Astrocyte of the spinal cord (primary cell): Measurements from ENCODE around the gene HSBP1L1.

Source experiments
- DNase-seq: peaks from one replicate; pipeline ENCODE4 v3.0.0; 2011; ENCODE audit warnings: low read depth, low spot score
- H3K4me3 ChIP-seq: 2 replicates; pipeline ENCODE4 v1.5.1; 2011; ENCODE audit warnings: low read depth, mild to moderate bottlenecking, low read length, moderate library complexity
- CTCF ChIP-seq: IDR thresholded peaks from 2 replicates; pipeline ENCODE4 v1.5.1; 2012; ENCODE audit warnings: low read depth, mild to moderate bottlenecking, low read length, inconsistent platforms
- in situ Hi-C: cut with HindIII; loops from 2 replicates; pipeline ENCODE4 v1.10.0; 2017; ENCODE audit warnings: low sequenced_read_pairs

Gene HSBP1L1

GRCh38 chr18:79964330-79965118 lies at the start of gene HSBP1L1:
Gene HSBP1L1, plus strand, starts transcription at chr18:79964643. Its CDS starts 93 bp downstream, at chr18:79964736.
- DNase-seq, result no peak
- in situ Hi-C loops, result no loop called here
- peak; percentile 9 for TF ChIP-seq CTCF
- H3K4me3 ChIP-seq, result peak within 1 kb of the TSS; percentile 43

GRCh38 chr18:79915161-79916127 lies 49.0 kb upstream of the HSBP1L1 start:
- TF ChIP-seq CTCF, result no peak
- no peak for DNase-seq
- in situ Hi-C loops, result no loop called here
- H3K4me3 ChIP-seq, result no peak overlapping the region

GRCh38 chr18:79916128-79916494 lies 48.3 kb upstream of the HSBP1L1 start:
- H3K4me3 ChIP-seq, result no peak overlapping the region
- no peak for TF ChIP-seq CTCF
- in situ Hi-C loops, result no loop called here
- DNase-seq, result no peak

- in situ Hi-C loops, result no loop called here
- no peak overlapping the region for H3K4me3 ChIP-seq
- no peak for DNase-seq
- no peak for TF ChIP-seq CTCF
Measured at GRCh38 chr18:79916546-79917168, 47.8 kb upstream of the HSBP1L1 start.

GRCh38 chr18:79917169-79917852 lies 47.1 kb upstream of the HSBP1L1 start:
- no peak for TF ChIP-seq CTCF
- no peak overlapping the region for H3K4me3 ChIP-seq
- no peak for DNase-seq
- in situ Hi-C loops, result no loop called here
